Panc1 (cell line): ENCODE results near the gene EPHB2. TPM values are rescaled to one million over a fixed set of nuclear protein-coding genes. Genes with fewer than 3 reads are reported as not detected.

Experiments used
- ATAC-seq: fragments of 200-7000 bp; cut with Tn5 transposase; 2 replicates; pipeline ENCODE4 v1.9.1; 2020; ENCODE audit warnings: mild to moderate bottlenecking, moderate library complexity
- BruUV-seq: library from RNA; stranded (reverse); fragments of 400-500 nt; replicated peaks from 2 replicates; lab custom pipeline; 2021; lab: Mats Ljungman, UMichigan
- CTCF ChIA-PET: fragments of 300-600 bp; sonication (Branson Sonifier 250); formaldehyde crosslinking; loops from one replicate; lab custom pipeline; 2022; ENCODE audit warnings: antibody characterized with exemption; lab: Charles Lee
- POLR2A ChIA-PET: fragments of 300-600 bp; sonication (Branson Sonifier 250); formaldehyde crosslinking; loops from one replicate; lab custom pipeline; 2022; ENCODE audit warnings: antibody characterized with exemption; lab: Charles Lee
- DNase-seq: peaks from one replicate; pipeline ENCODE4 v3.0.0-alpha.2; 2010; ENCODE audit warnings: low read depth, low spot score
- H3K27ac ChIP-seq: 2 replicates; pipeline ENCODE4 v1.5.1; 2011; ENCODE audit warnings: mild to moderate bottlenecking, low read length, inconsistent platforms
- H3K27me3 ChIP-seq: fragments of 200-500 bp; sonication (Bioruptor generic); 2 replicates; pipeline ENCODE4 v1.6.0; 2014; ENCODE audit warnings: low read length, inconsistent platforms; ENCODE audit not compliant: control insufficient read depth, insufficient read depth
- H3K36me3 ChIP-seq: fragments of 200-500 bp; sonication (Bioruptor generic); 2 replicates; pipeline ENCODE4 v1.5.1; 2014; ENCODE audit warnings: inconsistent platforms, mild to moderate bottlenecking, low read length, moderate library complexity; ENCODE audit not compliant: control insufficient read depth, insufficient read depth
- H3K4me1 ChIP-seq: 2 replicates; pipeline ENCODE4 v1.5.1; 2011; ENCODE audit warnings: inconsistent platforms, mild to moderate bottlenecking, low read length, moderate library complexity; ENCODE audit not compliant: control insufficient read depth, insufficient read depth
- H3K4me3 ChIP-seq, 2 experiments: 2 replicates each; pipeline ENCODE4 v1.5.1; 2011 to 2012; ENCODE audit warnings: low read depth in 2 of 2, low read length in 2 of 2, mild to moderate bottlenecking in 2 of 2, inconsistent platforms in 1 of 2, moderate library complexity in 1 of 2
- H3K9me3 ChIP-seq: fragments of 200-500 bp; sonication (Bioruptor generic); 2 replicates; pipeline ENCODE4 v1.5.1; 2014; ENCODE audit warnings: low read depth, mild to moderate bottlenecking, inconsistent platforms, low read length, moderate library complexity; ENCODE audit not compliant: control insufficient read depth, insufficient read depth
- CTCF ChIP-seq: fragments of 450-650 bp; IDR thresholded peaks from 2 replicates; pipeline ENCODE4 v1.5.1; 2017; ENCODE audit warnings: mild to moderate bottlenecking
- POLR2AphosphoS5 ChIP-seq: IDR thresholded peaks from 2 replicates; pipeline ENCODE4 v1.6.1; 2012; ENCODE audit warnings: mild to moderate bottlenecking, low read depth, low read length, moderate library complexity
- REST ChIP-seq, 2 experiments: IDR thresholded peaks; 2 replicates each; pipeline ENCODE4 v1.6.1; 2011 to 2012; ENCODE audit warnings: low read depth in 2 of 2, control low read depth in 1 of 2, low read length in 1 of 2, mild to moderate bottlenecking in 1 of 2, moderate library complexity in 1 of 2; ENCODE audit not compliant: insufficient read depth in 1 of 2
- SIN3A ChIP-seq: IDR thresholded peaks from 2 replicates; pipeline ENCODE4 v1.6.1; 2012; ENCODE audit warnings: low read depth, mild to moderate bottlenecking, low read length, moderate library complexity, borderline replicate concordance; ENCODE audit not compliant: insufficient read depth
- TCF7L2 ChIP-seq: IDR thresholded peaks from 2 replicates; pipeline ENCODE4 v1.6.1; 2011; ENCODE audit warnings: mild to moderate bottlenecking, low read depth, low read length, inconsistent platforms
- in situ Hi-C: cut with HindIII; loops from 2 replicates; pipeline ENCODE4 v1.10.0; 2016; ENCODE audit warnings: low sequenced_read_pairs, low pct_unique_long_range_greater_than_20kb
- intact Hi-C: fragments of 100-400 bp; cut with micrococcal nuclease; formaldehyde crosslinking; loops from one replicate; pipeline ENCODE4 v1.10.0; 2022; ENCODE audit not compliant: unreplicated experiment
- total RNA-seq: library from RNA; stranded (reverse); gene quantifications from one replicate; pipeline ENCODE4 v1.2.1, GENCODE V29; 2021; ENCODE audit not compliant: unreplicated experiment

The EPHB2 gene
- total RNA-seq, 1 experiment from 2014 or later: 29.0 TPM

GRCh38 chr1:22830757-22831340, 120.2 kb downstream of the EPHB2 start:
- H3K9me3 ChIP-seq: no peaks in the 10 kb centered on the region
- DNase-seq (no peak), ATAC-seq (no peak)
- no TSS peak for BruUV-seq
- in situ Hi-C loops: no loop called here
- H3K4me1 ChIP-seq: peaks cover 14% of the 10 kb centered on the region
- TF ChIP-seq TCF7L2 (no peak), SIN3A (no peak), REST (IDR thresholded peaks at IDR 0.05; ENCODE audit: insufficient read depth in 1 of 2, low read depth in 2 of 2, low read length in 1 of 2) (no peak), POLR2AphosphoS5 (no peak), CTCF (no peak)
- ChIA-PET POLR2A (no interaction called here), CTCF (interaction anchor here (0.5 kb wide), 1 partner anchor 145 kb away, joined by 4 read pairs; no protein-coding TSS in a partner anchor)
- no peak overlapping the region for H3K27ac ChIP-seq
- no peaks in the 10 kb centered on the region for H3K36me3 ChIP-seq
- intact Hi-C loops: no loop called here
- no peak overlapping the region for H3K4me3 ChIP-seq
- H3K27me3 ChIP-seq: no peaks in the 10 kb centered on the region

GRCh38 chr1:22831729-22832413, 121.2 kb downstream of the EPHB2 start:
- no peak overlapping the region for H3K4me3 ChIP-seq
- H3K27me3 ChIP-seq: no peaks in the 10 kb centered on the region
- ChIA-PET POLR2A (no interaction called here), CTCF (interaction anchor here (0.6 kb wide), 1 partner anchor 24 kb away, joined by 4 read pairs; no protein-coding TSS in a partner anchor)
- peak; percentile 83 for DNase-seq
- in situ Hi-C loops: no loop called here
- H3K9me3 ChIP-seq: no peaks in the 10 kb centered on the region
- H3K4me1 ChIP-seq: peaks cover 14% of the 10 kb centered on the region
- peak overlapping the region; percentile 55; the same call in 1 of the 2 replicates for H3K27ac ChIP-seq
- TF ChIP-seq CTCF (no peak), TCF7L2 (no peak), SIN3A (no peak), REST (IDR thresholded peaks at IDR 0.05; ENCODE audit: insufficient read depth in 1 of 2, low read depth in 2 of 2, low read length in 1 of 2) (no peak), POLR2AphosphoS5 (no peak)
- H3K36me3 ChIP-seq: no peaks in the 10 kb centered on the region
- peak; percentile 97 for ATAC-seq
- no TSS peak for BruUV-seq
- intact Hi-C loops: no loop called here
